ENCODE results near the gene COPE.
"Not testable (repeated sequence)": the region's sequence is repeated elsewhere in the genome, so short reads cannot be mapped to it uniquely, and the experiment has no call there.

The COPE gene

DNA sequence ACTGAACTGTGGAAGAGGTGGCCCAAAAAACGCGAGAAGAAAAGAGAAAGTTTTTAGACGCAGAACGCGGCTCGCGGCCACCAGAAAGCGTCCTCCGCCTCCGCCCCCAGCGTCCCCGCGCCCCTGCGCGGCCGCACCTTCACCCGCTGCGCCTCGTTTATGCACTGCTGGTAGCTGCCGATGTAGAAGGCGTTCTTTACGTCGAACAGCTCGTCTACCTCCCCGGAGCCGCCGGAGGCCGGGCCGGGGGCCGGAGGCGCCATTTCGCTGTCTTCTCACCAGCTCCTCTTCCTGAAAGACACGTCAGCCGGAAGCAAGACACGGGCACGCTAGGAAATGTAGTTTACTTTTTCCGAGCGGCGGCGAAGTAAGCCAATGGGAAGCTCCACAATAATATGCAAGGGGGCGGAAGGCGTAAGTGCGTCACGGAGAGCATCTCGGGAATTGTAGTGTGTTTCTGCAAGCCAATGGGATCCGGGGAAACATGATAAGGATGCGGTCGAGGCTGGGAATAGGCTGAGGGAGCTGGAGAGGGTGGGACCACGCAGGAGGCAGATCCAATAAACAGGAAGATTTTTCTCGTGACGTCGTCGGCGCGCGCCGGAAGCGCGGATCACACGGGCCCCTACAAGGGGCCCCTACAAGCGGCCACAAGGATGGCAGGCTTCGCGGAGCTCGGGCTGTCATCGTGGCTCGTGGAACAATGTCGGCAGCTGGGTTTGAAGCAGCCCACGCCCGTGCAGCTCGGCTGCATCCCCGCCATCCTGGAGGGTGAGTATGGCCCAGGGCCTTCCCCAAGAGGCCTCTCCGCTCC lies at the start of gene COPE, which contains the start of gene DDX49:
COPE (minus strand) TSS at position 302 of the 814 bp plus-strand sequence; CDS start at position 263, 39 bp downstream.
DDX49 (plus strand) TSS at position 630 of the 814 bp plus-strand sequence; CDS start at position 657, 27 bp downstream.
- Histone ChIP-seq H3K9ac (ENCODE audit: low read length) (peak within 1 kb of the TSS; percentile 88), H3K9me3 (ENCODE audit: control insufficient read depth, low read length) (no peaks in the 10 kb centered on the region), H3K36me3 (ENCODE audit: control insufficient read depth, insufficient read depth, low read length) (peaks cover 8% of the 10 kb centered on the region), H3K4me1 (ENCODE audit: control insufficient read depth, insufficient read depth, low read length) (peaks cover 15% of the 10 kb centered on the region), H3K27me3 (ENCODE audit: control insufficient read depth, insufficient read depth, low read length) (no peaks in the 10 kb centered on the region), H3K4me3 (ENCODE audit: low read length) (peak within 1 kb of the TSS; percentile 95)

DNA sequence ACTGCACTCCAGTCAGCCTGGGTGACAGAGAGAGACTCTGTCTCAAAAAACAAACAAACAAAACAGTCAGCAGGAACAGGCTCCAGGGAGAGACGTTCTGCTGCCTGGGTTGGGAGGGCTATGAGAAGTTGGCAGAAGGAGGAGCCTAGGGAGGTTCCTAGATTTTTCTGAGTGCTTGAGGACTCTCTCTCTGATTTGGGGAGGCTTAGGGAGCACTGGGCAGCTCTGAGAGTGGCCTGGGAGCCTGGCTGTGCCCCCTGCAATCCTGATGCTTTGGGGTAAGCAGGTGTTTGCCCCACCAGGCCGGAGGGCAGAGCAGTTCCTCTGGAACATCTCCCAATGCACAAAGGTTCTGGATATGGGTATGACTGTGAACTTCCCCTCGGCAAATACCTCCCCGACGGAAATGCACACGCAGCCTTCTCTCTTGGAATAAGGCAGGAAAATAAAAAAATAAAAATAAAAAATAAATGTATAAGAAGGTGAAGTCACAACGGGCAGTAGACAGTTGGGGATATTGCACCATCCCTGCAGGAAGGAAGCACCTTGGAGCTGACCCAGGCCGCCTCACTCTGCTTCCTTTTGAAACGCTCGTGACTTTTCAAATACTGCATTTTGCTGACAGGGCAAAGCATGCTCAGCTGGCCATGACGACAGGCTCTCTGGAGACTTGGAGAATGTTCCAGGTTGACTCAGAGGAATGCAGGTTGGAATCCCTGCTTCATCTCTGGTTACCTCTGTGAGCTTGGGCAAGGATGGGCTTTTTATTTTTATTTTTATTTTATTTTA lies 48.4 kb upstream of the COPE start:
- Histone ChIP-seq H3K27me3 (ENCODE audit: control insufficient read depth, insufficient read depth, low read length) (no peaks in the 10 kb centered on the region), H3K9ac (ENCODE audit: low read length) (no peak overlapping the region), H3K4me1 (ENCODE audit: control insufficient read depth, insufficient read depth, low read length) (peaks cover 8% of the 10 kb centered on the region), H3K9me3 (ENCODE audit: control insufficient read depth, low read length) (no peaks in the 10 kb centered on the region), H3K36me3 (ENCODE audit: control insufficient read depth, insufficient read depth, low read length) (no peaks in the 10 kb centered on the region), H3K4me3 (ENCODE audit: low read length) (no peak overlapping the region)

DNA sequence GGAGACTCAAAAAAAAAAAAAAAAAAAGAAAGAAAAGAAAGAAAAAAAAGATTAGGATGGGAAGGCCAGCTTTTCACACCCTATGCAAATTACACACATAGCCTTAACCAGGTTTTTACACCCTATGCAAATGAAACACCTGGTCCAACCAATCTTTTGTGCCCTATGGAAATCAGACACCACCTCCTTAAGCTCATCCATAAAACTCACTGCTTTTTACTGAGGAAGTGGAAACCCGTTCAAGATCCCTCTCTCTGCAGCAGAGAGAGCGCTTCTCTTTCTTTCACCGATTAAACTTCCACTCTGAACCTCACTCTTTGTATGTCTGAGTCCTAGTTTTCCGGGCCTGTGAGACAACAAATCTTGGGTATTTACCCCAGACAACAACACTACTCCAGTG lies 47.1 kb upstream of the COPE start:
- H3K9me3 ChIP-seq (ENCODE audit: control insufficient read depth, low read length): no peaks in the 10 kb centered on the region
- H3K36me3 ChIP-seq (ENCODE audit: control insufficient read depth, insufficient read depth, low read length): no peaks in the 10 kb centered on the region
- H3K4me1 ChIP-seq (ENCODE audit: control insufficient read depth, insufficient read depth, low read length): no peaks in the 10 kb centered on the region
- peaks cover 7% of the 10 kb centered on the region for H3K27me3 ChIP-seq (ENCODE audit: control insufficient read depth, insufficient read depth, low read length)
- no peak overlapping the region for H3K4me3 ChIP-seq (ENCODE audit: low read length)
- H3K9ac ChIP-seq (ENCODE audit: low read length): no peak overlapping the region

DNA sequence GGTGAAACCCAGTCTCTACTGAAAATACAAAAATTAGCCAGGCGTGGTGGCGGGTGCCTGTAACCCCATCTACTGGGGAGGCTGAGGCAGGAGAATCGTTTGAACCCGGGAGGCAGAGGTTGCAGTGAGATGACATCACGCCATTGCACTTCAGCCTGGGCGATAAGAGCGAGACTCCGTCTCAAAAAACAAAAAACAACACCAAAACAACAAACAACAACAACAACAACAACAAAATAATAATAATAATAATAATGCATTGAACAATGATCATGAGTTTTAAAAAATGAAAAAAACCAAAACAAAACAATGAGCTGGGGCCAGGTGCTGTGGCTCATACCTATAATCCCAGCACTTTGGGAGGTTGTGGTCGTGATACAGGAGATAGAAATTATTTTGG lies 44.9 kb upstream of the COPE start:
- no peaks in the 10 kb centered on the region for H3K9me3 ChIP-seq (ENCODE audit: control insufficient read depth, low read length)
- peaks cover 7% of the 10 kb centered on the region for H3K27me3 ChIP-seq (ENCODE audit: control insufficient read depth, insufficient read depth, low read length)
- no peak overlapping the region for H3K9ac ChIP-seq (ENCODE audit: low read length)
- H3K4me1 ChIP-seq (ENCODE audit: control insufficient read depth, insufficient read depth, low read length): no peaks in the 10 kb centered on the region
- no peak overlapping the region for H3K4me3 ChIP-seq (ENCODE audit: low read length)
- H3K36me3 ChIP-seq (ENCODE audit: control insufficient read depth, insufficient read depth, low read length): no peaks in the 10 kb centered on the region

DNA sequence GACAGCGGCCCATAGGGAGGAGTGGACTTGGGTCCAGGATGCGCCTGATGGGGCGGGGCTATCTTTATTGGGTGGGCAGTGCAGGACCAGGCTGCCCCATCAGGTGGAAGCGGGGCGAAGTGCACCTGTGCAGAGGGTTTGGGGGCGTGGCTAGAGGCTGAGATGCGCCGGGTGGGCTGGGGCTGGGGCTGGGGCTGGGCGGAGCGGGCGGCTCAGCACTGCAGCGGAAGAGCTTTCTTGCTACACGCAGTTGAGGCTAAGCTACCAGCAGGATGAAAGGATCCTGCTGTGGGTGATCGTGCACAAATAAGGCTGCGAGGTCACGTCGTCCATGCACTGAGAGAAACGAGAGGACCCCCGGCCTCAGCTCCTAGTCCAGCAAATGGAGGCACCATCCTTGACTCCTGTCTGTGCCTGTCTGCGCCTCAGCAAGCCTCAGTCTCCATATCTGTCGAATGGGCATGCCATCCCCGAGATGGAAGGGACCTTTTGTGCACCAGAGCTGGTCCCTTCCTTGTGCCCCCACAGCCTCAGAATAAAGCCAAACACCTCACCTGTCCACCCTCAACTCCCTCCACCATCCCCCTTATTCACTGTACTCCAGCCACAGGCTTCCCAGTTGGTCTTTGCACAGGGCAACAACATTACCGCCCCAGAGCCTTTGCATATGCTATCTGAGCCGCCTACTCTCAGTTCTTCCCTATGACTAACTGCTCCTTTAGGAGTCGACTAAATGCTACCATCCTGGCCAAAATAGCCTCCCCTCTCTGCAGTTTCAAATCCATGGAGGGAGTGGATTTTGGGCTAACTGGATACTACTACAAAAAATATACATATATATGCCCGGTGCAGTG lies 42.8 kb upstream of the COPE start:
- H3K4me1 ChIP-seq (ENCODE audit: control insufficient read depth, insufficient read depth, low read length): no peaks in the 10 kb centered on the region
- H3K27me3 ChIP-seq (ENCODE audit: control insufficient read depth, insufficient read depth, low read length): peaks cover 7% of the 10 kb centered on the region
- H3K4me3 ChIP-seq (ENCODE audit: low read length): no peak overlapping the region
- no peaks in the 10 kb centered on the region for H3K9me3 ChIP-seq (ENCODE audit: control insufficient read depth, low read length)
- H3K36me3 ChIP-seq (ENCODE audit: control insufficient read depth, insufficient read depth, low read length): no peaks in the 10 kb centered on the region
- H3K9ac ChIP-seq (ENCODE audit: low read length): no peak overlapping the region

DNA sequence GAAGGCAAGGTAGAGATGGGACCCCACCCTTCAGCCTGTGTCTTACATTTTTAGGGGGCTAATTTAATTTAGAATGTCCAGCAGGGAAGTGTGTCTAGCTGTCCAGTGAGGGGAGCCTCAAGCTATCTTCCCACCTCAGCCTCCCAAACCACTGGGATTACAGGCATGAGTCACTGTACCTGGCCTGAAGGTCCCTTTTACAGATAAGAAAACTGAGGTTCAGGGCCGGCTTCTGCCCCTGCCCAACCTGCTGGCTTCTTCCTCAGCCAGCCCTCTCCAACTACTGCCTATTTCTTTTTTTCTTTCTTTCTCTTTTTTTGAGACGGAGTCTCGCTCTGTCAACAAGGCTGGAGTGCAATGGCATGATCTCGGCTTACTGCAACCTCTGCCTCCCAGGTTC lies 41.2 kb upstream of the COPE start:
- no peak overlapping the region for H3K4me3 ChIP-seq (ENCODE audit: low read length)
- H3K36me3 ChIP-seq (ENCODE audit: control insufficient read depth, insufficient read depth, low read length): no peaks in the 10 kb centered on the region
- H3K9me3 ChIP-seq (ENCODE audit: control insufficient read depth, low read length): no peaks in the 10 kb centered on the region
- H3K4me1 ChIP-seq (ENCODE audit: control insufficient read depth, insufficient read depth, low read length): no peaks in the 10 kb centered on the region
- peaks cover 7% of the 10 kb centered on the region for H3K27me3 ChIP-seq (ENCODE audit: control insufficient read depth, insufficient read depth, low read length)
- no peak overlapping the region for H3K9ac ChIP-seq (ENCODE audit: low read length)

DNA sequence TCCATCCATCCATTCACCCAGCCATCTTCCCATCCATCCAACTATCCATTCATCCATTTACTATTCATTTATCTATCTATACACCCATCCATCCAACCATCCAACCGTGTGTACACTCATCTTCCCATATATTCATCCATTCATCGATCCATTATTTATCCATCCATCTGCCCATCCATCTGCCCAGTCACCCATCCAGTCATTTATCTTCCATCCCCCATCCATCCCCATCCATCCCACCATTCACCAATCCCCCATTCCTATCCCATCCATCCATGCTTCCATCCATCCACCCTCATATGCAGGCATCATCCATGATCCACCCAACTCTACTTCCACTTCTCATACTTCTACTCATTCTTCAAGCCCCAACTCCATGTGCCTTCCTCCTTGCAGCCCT lies 35.9 kb upstream of the COPE start:
- no peaks in the 10 kb centered on the region for H3K36me3 ChIP-seq (ENCODE audit: control insufficient read depth, insufficient read depth, low read length)
- no peaks in the 10 kb centered on the region for H3K4me1 ChIP-seq (ENCODE audit: control insufficient read depth, insufficient read depth, low read length)
- H3K4me3 ChIP-seq (ENCODE audit: low read length): no peak overlapping the region
- H3K27me3 ChIP-seq (ENCODE audit: control insufficient read depth, insufficient read depth, low read length): no peaks in the 10 kb centered on the region
- no peaks in the 10 kb centered on the region for H3K9me3 ChIP-seq (ENCODE audit: control insufficient read depth, low read length)
- H3K9ac ChIP-seq (ENCODE audit: low read length): no peak overlapping the region

DNA sequence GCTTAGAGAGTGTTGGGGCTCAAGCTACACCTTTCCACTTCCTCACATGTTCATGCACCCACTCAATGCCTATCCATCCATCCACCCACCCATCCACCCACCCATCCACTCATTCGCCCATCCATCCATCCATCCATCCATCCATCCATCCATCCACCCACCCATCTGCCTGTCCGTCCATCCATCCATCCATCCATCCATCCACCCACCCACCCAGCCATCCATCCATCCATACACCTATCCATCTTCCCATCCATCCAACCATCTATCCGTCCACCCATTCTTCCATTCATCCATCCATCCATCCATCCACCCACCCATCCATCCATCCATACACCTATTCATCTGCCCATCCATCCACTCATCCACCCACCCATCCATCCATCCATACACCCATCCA lies 34.9 kb upstream of the COPE start:
- Histone ChIP-seq H3K9ac (ENCODE audit: low read length) (no peak overlapping the region), H3K36me3 (ENCODE audit: control insufficient read depth, insufficient read depth, low read length) (no peaks in the 10 kb centered on the region), H3K4me3 (ENCODE audit: low read length) (no peak overlapping the region), H3K27me3 (ENCODE audit: control insufficient read depth, insufficient read depth, low read length) (no peaks in the 10 kb centered on the region), H3K9me3 (ENCODE audit: control insufficient read depth, low read length) (no peaks in the 10 kb centered on the region), H3K4me1 (ENCODE audit: control insufficient read depth, insufficient read depth, low read length) (no peaks in the 10 kb centered on the region)

DNA sequence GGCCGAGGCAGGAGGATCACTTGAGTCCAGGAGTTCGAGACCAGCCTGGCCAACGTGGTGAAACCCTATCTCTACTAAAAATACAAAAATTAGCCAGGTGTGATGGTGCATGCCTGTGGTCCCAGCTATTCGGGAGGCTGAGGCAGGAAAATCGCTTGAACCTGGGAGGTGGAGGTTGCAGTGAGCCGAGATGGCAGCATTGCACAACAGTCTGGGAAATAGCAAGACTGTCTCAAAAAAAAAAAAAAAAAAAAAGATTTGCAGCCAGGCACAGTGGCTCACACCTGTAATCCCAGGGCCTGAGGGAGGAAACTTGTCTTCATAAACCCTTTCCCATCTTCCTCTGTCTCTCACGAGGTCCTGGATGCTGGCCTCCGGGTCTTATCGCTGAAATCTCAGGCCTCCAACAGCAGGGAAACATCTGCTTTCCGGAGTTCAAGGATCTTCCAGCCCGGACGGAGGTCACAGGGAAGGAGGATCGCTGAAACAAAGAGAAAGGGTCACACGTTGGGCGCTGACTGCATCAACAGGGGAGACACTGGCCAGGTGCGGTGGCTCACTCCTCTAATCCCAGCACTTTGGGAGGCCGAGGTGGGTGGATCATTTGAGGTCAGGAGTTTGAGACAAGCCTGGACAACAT lies 33.3 kb upstream of the COPE start:
- H3K9me3 ChIP-seq (ENCODE audit: control insufficient read depth, low read length); H3K4me3 ChIP-seq (ENCODE audit: low read length); H3K36me3 ChIP-seq (ENCODE audit: control insufficient read depth, insufficient read depth, low read length); H3K9ac ChIP-seq (ENCODE audit: low read length); H3K27me3 ChIP-seq (ENCODE audit: control insufficient read depth, insufficient read depth, low read length); H3K4me1 ChIP-seq (ENCODE audit: control insufficient read depth, insufficient read depth, low read length): not testable (repeated sequence)

DNA sequence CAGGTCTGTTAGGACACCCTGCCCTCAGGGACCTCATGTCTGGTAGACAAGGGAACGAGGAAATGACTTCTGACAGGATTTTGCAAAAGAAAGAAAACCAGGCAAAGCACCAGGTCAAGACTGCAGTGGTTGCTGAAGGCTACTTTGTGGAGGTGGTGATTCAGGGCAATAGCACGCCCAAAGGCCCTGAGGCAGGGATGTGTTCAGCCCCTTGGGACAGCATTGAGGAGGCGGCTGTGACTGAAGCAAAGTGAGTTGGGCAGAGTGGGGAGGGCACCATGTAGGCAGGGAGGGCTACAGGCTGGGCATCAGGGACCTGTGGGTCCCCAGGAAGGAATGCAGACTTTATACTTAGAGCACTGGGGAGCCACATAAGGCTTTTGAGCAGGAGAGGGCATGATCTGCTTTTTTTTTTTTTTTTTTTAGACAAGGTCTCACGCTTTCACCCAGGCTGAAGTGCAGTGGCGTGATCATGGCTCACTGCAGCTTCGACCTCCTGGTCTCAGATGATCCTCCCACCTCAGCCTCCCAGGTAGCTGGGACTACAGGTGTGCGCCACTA lies 32.6 kb upstream of the COPE start:
- H3K4me1 ChIP-seq (ENCODE audit: control insufficient read depth, insufficient read depth, low read length): no peaks in the 10 kb centered on the region
- no peaks in the 10 kb centered on the region for H3K27me3 ChIP-seq (ENCODE audit: control insufficient read depth, insufficient read depth, low read length)
- no peak overlapping the region for H3K4me3 ChIP-seq (ENCODE audit: low read length)
- no peaks in the 10 kb centered on the region for H3K9me3 ChIP-seq (ENCODE audit: control insufficient read depth, low read length)
- H3K36me3 ChIP-seq (ENCODE audit: control insufficient read depth, insufficient read depth, low read length): no peaks in the 10 kb centered on the region
- H3K9ac ChIP-seq (ENCODE audit: low read length): no peak overlapping the region

DNA sequence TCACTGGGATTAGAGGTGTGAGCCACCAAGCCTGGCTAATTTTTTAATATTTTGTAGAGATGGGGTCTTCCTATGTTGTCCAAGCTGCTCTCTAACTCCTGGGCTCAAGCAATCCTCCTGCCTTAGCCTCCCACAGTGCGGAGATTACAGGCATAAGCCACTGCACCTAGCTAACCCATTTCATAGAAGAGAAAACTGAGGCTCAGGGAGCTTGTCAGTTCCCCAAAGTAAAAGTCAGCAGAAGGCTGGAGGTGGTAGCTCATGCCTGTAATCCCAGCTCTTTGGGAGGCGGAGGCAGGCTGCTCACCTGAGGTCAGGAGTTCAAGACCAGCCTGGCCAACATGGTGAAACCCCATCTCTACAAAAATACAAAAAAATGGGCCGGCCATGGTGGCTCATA lies 30.7 kb upstream of the COPE start:
- no peak overlapping the region for H3K9ac ChIP-seq (ENCODE audit: low read length)
- H3K9me3 ChIP-seq (ENCODE audit: control insufficient read depth, low read length): no peaks in the 10 kb centered on the region
- no peaks in the 10 kb centered on the region for H3K4me1 ChIP-seq (ENCODE audit: control insufficient read depth, insufficient read depth, low read length)
- H3K4me3 ChIP-seq (ENCODE audit: low read length): no peak overlapping the region
- H3K27me3 ChIP-seq (ENCODE audit: control insufficient read depth, insufficient read depth, low read length): no peaks in the 10 kb centered on the region
- H3K36me3 ChIP-seq (ENCODE audit: control insufficient read depth, insufficient read depth, low read length): no peaks in the 10 kb centered on the region
